Duodenal mucosa (tissue), 2 donors: ENCODE measurements around the gene MYOC.
"Not testable (repeated sequence)": the region's sequence is repeated elsewhere in the genome, so short reads cannot be mapped to it uniquely, and the experiment has no call there.

Experiments
- H3K27ac ChIP-seq: one replicate; pipeline ENCODE4 v1.7.0; 2013; ENCODE audit warnings: low read depth, low read length
- H3K27me3 ChIP-seq, 2 donors: one replicate each; pipeline ENCODE4 v1.7.0; 2013; ENCODE audit warnings: low read length in 2 of 2, control low read depth in 1 of 2; ENCODE audit not compliant: insufficient read depth in 2 of 2, control insufficient read depth in 1 of 2
- H3K36me3 ChIP-seq, 2 donors: one replicate each; pipeline ENCODE4 v1.7.0; 2013; ENCODE audit warnings: low read length in 2 of 2, control low read depth in 1 of 2; ENCODE audit not compliant: insufficient read depth in 2 of 2, control insufficient read depth in 1 of 2
- H3K4me1 ChIP-seq, 2 donors: one replicate each; pipeline ENCODE4 v1.7.0; 2013; ENCODE audit warnings: low read length in 2 of 2, control low read depth in 1 of 2; ENCODE audit not compliant: insufficient read depth in 2 of 2, control insufficient read depth in 1 of 2
- H3K4me3 ChIP-seq, 2 donors: one replicate each; pipeline ENCODE4 v1.7.0; 2013; ENCODE audit warnings: low read length in 2 of 2, low read depth in 1 of 2
- H3K9ac ChIP-seq, 2 donors: one replicate each; pipeline ENCODE4 v1.7.0; 2013; ENCODE audit warnings: low read length in 2 of 2, low read depth in 1 of 2
- H3K9me3 ChIP-seq, 2 donors: one replicate each; pipeline ENCODE4 v1.7.0; 2013; ENCODE audit warnings: low read length in 2 of 2, control low read depth in 1 of 2; ENCODE audit not compliant: control insufficient read depth in 1 of 2

Gene MYOC

DNA sequence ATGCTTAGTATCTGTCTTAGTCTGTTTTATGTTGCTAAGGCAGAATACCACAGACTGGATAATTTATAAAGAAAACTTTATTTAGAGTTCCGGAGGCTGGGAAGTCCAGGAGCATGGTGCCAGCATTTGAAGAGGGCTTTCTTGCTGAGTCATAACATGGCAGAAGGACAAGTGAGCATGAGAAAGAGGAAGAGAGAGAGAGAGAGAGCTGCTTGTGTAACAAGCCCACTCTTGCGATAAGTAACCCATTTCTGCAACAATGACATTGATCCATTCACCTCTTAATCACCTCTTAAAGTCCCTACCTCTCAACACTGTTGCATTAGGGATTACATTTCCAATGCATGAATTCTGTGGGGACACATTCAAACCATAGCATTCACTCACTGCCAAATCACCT lies 42.1 kb downstream of the MYOC start:
- H3K27ac ChIP-seq: no peak overlapping the region
- no peaks in the 10 kb centered on the region for H3K9me3 ChIP-seq
- no peak overlapping the region for H3K4me3 ChIP-seq
- no peaks in the 10 kb centered on the region for H3K27me3 ChIP-seq
- no peaks in the 10 kb centered on the region for H3K36me3 ChIP-seq
- H3K4me1 ChIP-seq: no peaks in the 10 kb centered on the region
- H3K9ac ChIP-seq: no peak overlapping the region

DNA sequence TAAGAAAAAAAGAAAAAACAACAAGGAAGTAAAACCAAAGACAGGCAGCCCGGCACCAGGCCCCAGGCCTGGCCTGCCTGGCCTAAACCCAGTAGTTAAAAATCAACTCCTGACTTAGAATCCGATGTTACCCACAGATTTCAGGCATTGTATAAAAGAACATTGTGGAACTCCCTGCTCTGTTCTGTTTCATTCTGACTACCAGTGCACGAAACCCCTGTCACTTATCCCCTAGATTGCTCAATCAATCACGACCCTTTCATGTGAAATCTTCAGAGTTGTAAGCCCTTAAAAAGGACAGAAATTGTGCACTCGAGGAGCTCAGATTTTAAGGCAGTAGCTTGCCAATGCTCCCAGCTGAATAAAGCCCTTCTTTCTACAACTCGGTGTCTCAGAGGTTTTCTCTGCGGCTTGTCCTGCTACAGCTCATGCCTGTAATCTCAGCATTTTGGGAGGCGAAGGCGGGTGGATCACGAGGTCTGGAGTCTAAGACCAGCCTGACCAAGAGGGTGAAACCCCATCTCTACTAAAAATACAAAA lies 46.0 kb downstream of the MYOC start:
- Histone ChIP-seq H3K9me3 (no peaks in the 10 kb centered on the region), H3K9ac (no peak overlapping the region), H3K4me3 (no peak overlapping the region), H3K27me3 (no peaks in the 10 kb centered on the region), H3K36me3 (no peaks in the 10 kb centered on the region), H3K4me1 (no peaks in the 10 kb centered on the region), H3K27ac (peak overlapping the region; percentile 20)

DNA sequence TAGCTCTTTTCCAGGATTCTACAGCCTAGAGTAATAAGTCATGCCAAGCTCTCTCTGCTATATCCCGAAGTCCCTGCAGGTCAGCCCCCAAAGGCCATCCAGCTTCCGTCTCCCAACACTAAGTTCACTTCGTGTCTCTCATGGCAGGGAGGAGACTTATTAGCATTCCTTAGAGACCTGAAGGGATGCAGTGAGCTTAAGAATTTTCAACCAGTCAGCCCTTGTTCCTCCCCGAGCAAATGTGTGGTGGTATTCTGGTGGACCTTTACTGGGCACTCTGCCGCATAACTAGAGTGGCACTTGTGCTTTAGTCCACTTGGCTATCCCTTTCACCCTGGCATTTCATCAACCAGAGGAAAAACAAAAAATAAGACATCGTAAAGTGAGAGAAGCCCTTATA lies 49.4 kb downstream of the MYOC start:
- H3K27ac ChIP-seq, H3K27me3 ChIP-seq, H3K4me1 ChIP-seq, H3K36me3 ChIP-seq, H3K9ac ChIP-seq, H3K9me3 ChIP-seq, H3K4me3 ChIP-seq: not testable (repeated sequence)

DNA sequence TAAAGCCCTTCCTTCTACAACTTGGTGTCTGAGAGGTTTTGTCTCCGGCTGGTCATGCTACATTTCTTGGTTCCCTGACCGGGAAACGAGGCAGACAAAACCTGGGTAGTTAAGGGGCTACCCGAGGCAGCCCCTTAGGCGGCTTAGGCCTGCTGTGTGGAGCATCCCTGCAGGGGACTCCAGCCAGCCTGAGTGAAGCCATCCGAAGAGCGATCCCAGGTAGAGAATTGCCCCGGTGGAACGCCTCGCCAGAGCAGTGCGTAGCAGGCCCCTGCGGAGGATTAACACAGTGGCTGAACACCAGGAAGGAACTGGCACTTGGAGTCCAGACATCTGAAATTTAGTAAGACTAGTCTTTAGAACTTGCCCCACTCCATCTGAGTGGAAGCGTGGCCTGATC lies 51.6 kb downstream of the MYOC start:
- H3K4me3 ChIP-seq: no peak overlapping the region
- H3K27ac ChIP-seq: no peak overlapping the region
- H3K27me3 ChIP-seq: no peaks in the 10 kb centered on the region
- no peaks in the 10 kb centered on the region for H3K9me3 ChIP-seq
- H3K36me3 ChIP-seq: no peaks in the 10 kb centered on the region
- H3K4me1 ChIP-seq: no peaks in the 10 kb centered on the region
- H3K9ac ChIP-seq: no peak overlapping the region

DNA sequence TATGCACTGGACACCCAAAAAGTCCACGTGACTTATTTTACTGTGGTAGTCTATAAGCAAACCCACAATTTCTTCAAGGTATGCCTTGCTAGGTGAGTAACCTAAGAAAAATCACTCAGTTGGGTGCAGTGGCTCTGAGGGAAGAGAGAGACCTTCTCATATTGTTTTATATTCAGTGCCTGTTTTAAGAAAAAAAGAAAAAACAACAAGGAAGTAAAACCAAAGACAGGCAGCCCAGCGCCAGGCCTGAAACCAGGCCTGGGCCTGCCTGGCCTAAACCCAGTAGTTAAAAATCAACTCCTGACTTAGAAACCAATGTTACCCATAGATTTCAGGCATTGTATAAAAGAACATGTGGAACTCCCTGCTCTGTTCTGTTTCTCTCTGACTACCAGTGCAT lies 52.2 kb downstream of the MYOC start:
- not testable (repeated sequence) for H3K9me3 ChIP-seq, H3K27me3 ChIP-seq, H3K4me1 ChIP-seq, H3K27ac ChIP-seq, H3K9ac ChIP-seq, H3K4me3 ChIP-seq, H3K36me3 ChIP-seq

DNA sequence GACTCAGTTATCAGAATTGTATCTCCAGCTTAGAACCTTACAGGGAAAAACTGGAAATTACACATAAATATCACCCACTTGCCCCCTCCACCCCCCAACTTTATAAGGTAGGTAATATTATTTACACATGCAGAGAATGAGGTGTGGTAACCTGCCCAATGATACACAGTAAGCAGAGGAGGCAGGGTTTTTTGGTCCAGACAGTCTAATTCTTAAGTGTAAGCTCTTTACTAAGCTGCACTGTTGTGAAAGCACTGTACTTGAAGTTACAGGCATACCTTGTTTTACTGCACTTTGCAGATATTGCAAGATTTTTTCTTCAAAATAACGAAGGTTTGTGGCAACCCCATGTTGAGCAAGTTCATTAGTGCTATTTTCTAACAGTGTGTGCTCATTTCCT lies 55.3 kb downstream of the MYOC start:
- peaks cover 12 to 17% of the 10 kb centered on the region in 2 donors for H3K36me3 ChIP-seq
- no peaks in the 10 kb centered on the region for H3K9me3 ChIP-seq

DNA sequence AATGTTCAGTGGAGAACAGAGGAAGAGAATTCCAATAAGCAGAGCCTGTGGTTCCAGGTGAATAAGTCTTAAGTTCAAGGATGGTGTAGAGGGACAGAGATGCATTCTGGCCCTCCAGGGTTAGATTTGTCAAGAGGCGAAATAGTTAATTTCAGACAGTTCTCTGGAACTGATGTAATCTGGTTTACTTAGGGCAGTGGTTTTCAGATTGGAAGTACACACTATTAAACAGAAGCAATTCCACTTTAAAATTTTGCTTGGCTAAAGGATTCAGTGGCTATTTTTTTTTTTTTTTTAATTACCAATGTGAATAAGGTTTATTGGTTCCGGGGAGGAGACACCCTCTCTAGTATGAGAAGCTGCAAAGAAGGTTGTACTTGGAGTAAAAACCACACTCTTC lies 55.8 kb downstream of the MYOC start:
- H3K4me3 ChIP-seq: no peak overlapping the region
- no peaks in the 10 kb centered on the region for H3K27me3 ChIP-seq
- no peak overlapping the region for H3K9ac ChIP-seq
- no peaks in the 10 kb centered on the region for H3K4me1 ChIP-seq
- peaks cover 17 to 22% of the 10 kb centered on the region in 2 donors for H3K36me3 ChIP-seq
- H3K9me3 ChIP-seq: no peaks in the 10 kb centered on the region
- no peak overlapping the region for H3K27ac ChIP-seq

More for the DNA sequence above, 55.3 kb downstream of the MYOC start:
- Histone ChIP-seq H3K4me1 (no peaks in the 10 kb centered on the region), H3K9ac (no peak overlapping the region), H3K4me3 (no peak overlapping the region), H3K27ac (no peak overlapping the region), H3K27me3 (no peaks in the 10 kb centered on the region)

DNA sequence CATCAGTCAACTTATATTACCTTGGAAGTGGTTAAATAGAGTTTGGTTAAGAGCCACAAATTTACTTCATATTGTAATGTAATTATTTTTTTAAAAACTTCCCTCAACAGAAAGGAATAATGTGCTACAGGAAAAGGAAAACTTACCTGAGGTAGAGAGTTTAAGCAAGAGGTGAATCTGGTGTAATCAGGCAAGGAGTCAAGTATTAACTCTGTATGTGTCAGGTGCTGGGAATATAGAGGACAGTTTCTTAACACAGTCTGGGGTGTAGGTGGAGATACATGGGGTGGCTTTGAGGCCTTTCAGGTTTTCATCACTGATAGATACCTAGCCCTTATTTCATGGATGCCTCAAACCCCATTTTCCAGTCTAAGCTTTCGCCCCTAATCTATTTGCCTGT lies 56.4 kb downstream of the MYOC start:
- Histone ChIP-seq H3K27ac (no peak overlapping the region), H3K36me3 (peaks cover 17 to 28% of the 10 kb centered on the region in 2 donors), H3K9ac (no peak overlapping the region), H3K4me3 (no peak overlapping the region), H3K4me1 (no peaks in the 10 kb centered on the region), H3K27me3 (no peaks in the 10 kb centered on the region), H3K9me3 (no peaks in the 10 kb centered on the region)

DNA sequence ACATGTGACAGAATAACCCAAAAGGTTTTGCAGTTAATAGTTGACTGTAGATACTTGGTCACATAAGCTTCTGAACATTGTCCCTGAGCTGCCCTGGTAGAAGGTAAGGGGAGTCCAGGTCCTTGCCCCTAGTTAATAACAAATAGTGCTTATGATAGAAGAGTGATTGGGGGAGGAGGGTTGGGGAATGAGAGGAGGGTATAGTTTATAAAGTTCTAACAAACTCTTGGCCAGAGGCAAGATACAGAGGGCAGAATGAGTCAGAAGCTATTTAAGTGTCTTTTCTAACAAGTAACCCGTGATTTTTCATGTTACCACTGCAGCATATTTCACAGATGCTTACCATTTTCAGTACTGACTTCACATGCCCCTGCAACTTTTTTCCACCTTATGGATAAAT lies 57.2 kb downstream of the MYOC start:
- Histone ChIP-seq H3K4me1 (no peaks in the 10 kb centered on the region), H3K27me3 (no peaks in the 10 kb centered on the region), H3K27ac (no peak overlapping the region), H3K4me3 (no peak overlapping the region), H3K9ac (no peak overlapping the region), H3K36me3 (peaks cover 17 to 35% of the 10 kb centered on the region in 2 donors), H3K9me3 (no peaks in the 10 kb centered on the region)

DNA sequence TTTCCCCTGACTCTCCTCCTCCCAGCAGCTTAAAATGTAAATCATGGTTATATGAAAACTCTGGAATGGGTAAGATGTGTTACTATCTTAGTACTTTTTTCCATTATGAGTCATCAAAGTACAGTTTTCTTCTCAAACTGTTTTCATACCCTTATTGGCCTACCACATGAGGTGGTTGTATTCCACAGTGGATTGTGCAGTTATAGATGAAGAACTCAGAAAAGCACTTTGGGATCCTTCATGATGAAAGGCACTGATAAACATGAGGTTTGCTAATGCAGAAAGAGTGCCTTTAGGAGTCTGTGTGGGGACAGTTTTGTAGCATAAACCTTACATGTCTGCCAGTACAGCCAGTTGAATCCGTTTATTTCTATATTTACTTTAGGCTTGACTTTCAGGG lies 62.5 kb downstream of the MYOC start:
- H3K9me3 ChIP-seq: no peaks in the 10 kb centered on the region
- no peak overlapping the region for H3K27ac ChIP-seq
- no peak overlapping the region for H3K4me3 ChIP-seq
- H3K4me1 ChIP-seq: no peaks in the 10 kb centered on the region
- H3K27me3 ChIP-seq: no peaks in the 10 kb centered on the region
- H3K9ac ChIP-seq: no peak overlapping the region
- H3K36me3 ChIP-seq: peaks cover 32 to 76% of the 10 kb centered on the region in 2 donors

DNA sequence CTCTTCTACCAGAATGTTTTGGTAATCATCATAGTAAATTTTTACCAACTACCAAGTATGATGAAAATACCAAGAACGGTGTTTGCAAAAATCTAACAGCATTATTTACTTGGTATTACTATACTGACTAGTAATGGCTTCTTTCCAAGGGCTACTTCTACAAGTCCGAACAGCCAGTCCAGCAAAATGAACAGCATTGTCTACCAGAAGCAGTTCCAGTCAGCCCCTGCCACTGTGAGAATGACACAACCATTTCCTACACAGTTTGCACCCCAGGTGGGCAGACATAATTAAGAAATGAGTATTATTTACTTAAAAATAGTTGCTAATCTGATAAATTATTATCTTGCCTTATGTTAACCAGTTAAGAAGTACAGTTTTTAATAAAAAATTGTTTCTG lies 64.3 kb downstream of the MYOC start:
- Histone ChIP-seq H3K9ac (no peak overlapping the region), H3K27me3 (no peaks in the 10 kb centered on the region), H3K4me3 (no peak overlapping the region), H3K9me3 (no peaks in the 10 kb centered on the region), H3K36me3 (peaks cover 27 to 84% of the 10 kb centered on the region in 2 donors), H3K4me1 (no peaks in the 10 kb centered on the region), H3K27ac (no peak overlapping the region)
